ENCODE measurements around the gene ADM. TPM values are rescaled to one million over a fixed set of nuclear protein-coding genes. Genes with fewer than 3 reads are reported as not detected.

The ADM gene
- total RNA-seq, 2 donors from 2014 or later: 33.0 to 42.4 TPM

GRCh38 chr11:10338287-10338686, 33.4 kb downstream of the ADM start:
- H3K36me3 ChIP-seq: no peaks in the 10 kb centered on the region
- H3K4me3 ChIP-seq: no peak overlapping the region
- no peaks in the 10 kb centered on the region for H3K4me1 ChIP-seq
- TF ChIP-seq CTCF (IDR thresholded peaks at IDR 0.05): no peak
- no peak overlapping the region for H3K9ac ChIP-seq (ENCODE audit: low read depth in 2 of 2, low read length in 2 of 2)
- no peak for DNase-seq
- H3K27me3 ChIP-seq: no peaks in the 10 kb centered on the region
- H3K9me3 ChIP-seq: no peaks in the 10 kb centered on the region
- H3K27ac ChIP-seq: no peak overlapping the region
- intact Hi-C loops (cut with DNase I): no loop called here

GRCh38 chr11:10348650-10349280, 43.9 kb downstream of the ADM start:
- H3K36me3 ChIP-seq: no peaks in the 10 kb centered on the region
- intact Hi-C loops (cut with DNase I): no loop called here
- H3K9ac ChIP-seq (ENCODE audit: low read depth in 2 of 2, low read length in 2 of 2): no peak overlapping the region
- H3K27me3 ChIP-seq: no peaks in the 10 kb centered on the region
- no peak overlapping the region for H3K4me3 ChIP-seq
- H3K9me3 ChIP-seq: no peaks in the 10 kb centered on the region
- no peak for TF ChIP-seq CTCF (IDR thresholded peaks at IDR 0.05)
- H3K4me1 ChIP-seq: no peaks in the 10 kb centered on the region
- no peak overlapping the region for H3K27ac ChIP-seq
- DNase-seq: no peak

- H3K36me3 ChIP-seq: no peaks in the 10 kb centered on the region
- no peak for TF ChIP-seq CTCF (IDR thresholded peaks at IDR 0.05)
- no peaks in the 10 kb centered on the region for H3K4me1 ChIP-seq
- H3K4me3 ChIP-seq: no peak overlapping the region
- H3K27me3 ChIP-seq: no peaks in the 10 kb centered on the region
- intact Hi-C loops (cut with DNase I): no loop called here
- no peak overlapping the region for H3K27ac ChIP-seq
- no peak overlapping the region for H3K9ac ChIP-seq (ENCODE audit: low read depth in 2 of 2, low read length in 2 of 2)
- no peak for DNase-seq
- no peaks in the 10 kb centered on the region for H3K9me3 ChIP-seq
These were observed 44.4 kb downstream of the ADM start for GRCh38 chr11:10349281-10349665.

GRCh38 chr11:10349806-10350205, 44.9 kb downstream of the ADM start:
- Histone ChIP-seq H3K4me3 (no peak overlapping the region), H3K36me3 (no peaks in the 10 kb centered on the region), H3K4me1 (no peaks in the 10 kb centered on the region), H3K9me3 (no peaks in the 10 kb centered on the region), H3K9ac (ENCODE audit: low read depth in 2 of 2, low read length in 2 of 2) (no peak overlapping the region), H3K27ac (no peak overlapping the region), H3K27me3 (no peaks in the 10 kb centered on the region)
- intact Hi-C loops (cut with DNase I): no loop called here
- no peak for DNase-seq
- TF ChIP-seq CTCF (IDR thresholded peaks at IDR 0.05): no peak

- no peak overlapping the region for H3K4me3 ChIP-seq
- no peak for TF ChIP-seq CTCF (IDR thresholded peaks at IDR 0.05)
- H3K9me3 ChIP-seq: no peaks in the 10 kb centered on the region
- intact Hi-C loops (cut with DNase I): no loop called here
- no peak for DNase-seq
- no peaks in the 10 kb centered on the region for H3K36me3 ChIP-seq
- H3K27ac ChIP-seq: no peak overlapping the region
- no peaks in the 10 kb centered on the region for H3K27me3 ChIP-seq
- H3K4me1 ChIP-seq: no peaks in the 10 kb centered on the region
- no peak overlapping the region for H3K9ac ChIP-seq (ENCODE audit: low read depth in 2 of 2, low read length in 2 of 2)
These were observed 45.5 kb downstream of the ADM start for GRCh38 chr11:10350334-10350733.

Measured in colonic mucosa (tissue), 4 donors.